Transverse colon (tissue), 4 donors: ENCODE measurements around the gene MAST4. TPM values are rescaled to one million over a fixed set of nuclear protein-coding genes. Genes with fewer than 3 reads are reported as not detected.

Source experiments
- DNase-seq: peaks from one replicate; pipeline ENCODE4 v3.0.0-alpha.2; 2019
- H3K27ac ChIP-seq, 4 donors: fragments of 200-600 bp; sonication (generic); 2 replicates each; pipeline ENCODE4 v1.5.1; 2016 to 2018; ENCODE audit warnings: inconsistent platforms in 4 of 4
- H3K27me3 ChIP-seq: fragments of 200-600 bp; sonication (generic); 2 replicates; pipeline ENCODE4 v1.5.1; 2017; ENCODE audit warnings: inconsistent platforms
- H3K36me3 ChIP-seq, 4 donors: fragments of 200-600 bp; sonication (generic); 2 replicates each; pipeline ENCODE4 v1.5.1; 2017 to 2019; ENCODE audit warnings: inconsistent platforms in 4 of 4
- H3K4me1 ChIP-seq, 4 donors: fragments of 200-600 bp; sonication (generic); 2 replicates each; pipeline ENCODE4 v1.5.1; 2017 to 2020; ENCODE audit warnings: inconsistent platforms in 4 of 4
- H3K4me3 ChIP-seq, 4 donors: fragments of 200-600 bp; sonication (generic); 1 replicate in 1 of 4; 2 replicates in 3 of 4; pipeline versions ENCODE4 v1.5.1 to v1.6.1; 2017 to 2019; ENCODE audit warnings: inconsistent platforms in 4 of 4
- H3K9me3 ChIP-seq, 2 donors: fragments of 200-600 bp; sonication (generic); 2 replicates each; pipeline ENCODE4 v1.5.1; 2017 to 2019; ENCODE audit warnings: inconsistent platforms in 2 of 2
- EP300 ChIP-seq: sonication (generic); formaldehyde crosslinking; IDR thresholded peaks from one replicate; pipeline ENCODE4 v1.6.1; 2017; ENCODE audit warnings: antibody characterized with exemption, low read depth
- POLR2A ChIP-seq: fragments of 450-650 bp; IDR thresholded peaks from one replicate; pipeline ENCODE4 v1.6.1; 2016; ENCODE audit warnings: antibody characterized with exemption, mild to moderate bottlenecking, moderate library complexity
- POLR2AphosphoS5 ChIP-seq, 3 donors: sonication (generic); formaldehyde crosslinking; IDR thresholded peaks; one replicate each; pipeline ENCODE4 v1.6.1; 2016; ENCODE audit warnings: antibody characterized with exemption in 3 of 3
- WGBS, 2 donors: methylation state at CpG; one replicate each; pipeline ENCODE4 v1.1.5; 2018; ENCODE audit warnings: low coverage in 1 of 2; 5-methylcytosine and 5-hydroxymethylcytosine counted together
- in situ Hi-C, 4 donors: fragments of 200-750 bp; cut with MboI; loops; one replicate each; pipeline versions ENCODE4 v1.15.0 to v1.15.1; 2017; ENCODE audit warnings: low sequenced_read_pairs in 3 of 4, low pct_ligation_motif_present in 1 of 4, low pct_unique_long_range_greater_than_20kb in 1 of 4
- intact Hi-C: fragments of 100-400 bp; cut with DNase I; formaldehyde crosslinking; loops from one replicate; pipeline ENCODE4 v1.15.1; 2023; ENCODE audit warnings: low total_unique reads
- total RNA-seq, 4 donors: library from RNA; depleted of rRNA; stranded (reverse); fragments of >200 nt; gene quantifications; one replicate each; pipeline ENCODE4 v1.1.0, GENCODE V29; 2016
- TF ChIP-seq, protein P1 (sequence below), 5 experiments: fragments of 200-600 bp in 3 of 5; fragments of 450-650 bp in 2 of 5; sonication (generic) in 3 of 5; IDR thresholded peaks; 1 replicate in 2 of 5; 2 replicates in 3 of 5; pipeline ENCODE4 v1.5.1; 2016 to 2017; ENCODE audit warnings: antibody characterized with exemption in 5 of 5, inconsistent platforms in 3 of 5, mild to moderate bottlenecking in 2 of 5, moderate library complexity in 1 of 5

Gene MAST4
- total RNA-seq, 4 donors from 2014 or later: 20.3 to 46.8 (median 35.4) TPM

DNA sequence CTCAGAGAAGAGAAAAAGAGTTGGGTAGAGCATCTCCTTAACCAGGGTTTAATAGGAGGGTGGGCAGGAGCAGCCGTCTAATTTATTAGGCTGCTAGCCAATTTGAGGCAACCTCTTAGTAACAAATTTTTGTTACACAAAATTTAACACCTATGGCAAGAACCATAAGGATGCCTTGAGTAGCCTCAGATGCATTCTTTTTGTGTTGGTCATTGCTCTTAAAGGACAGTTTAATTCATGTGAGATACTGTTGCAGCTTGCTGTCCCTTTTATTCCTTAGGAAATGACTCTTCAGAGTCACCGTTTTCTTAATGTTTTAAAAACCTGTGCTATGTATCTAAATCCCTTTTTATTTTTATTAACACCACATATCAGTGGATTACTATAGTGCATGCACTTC is 255.1 kb downstream of the MAST4 start:
- Histone ChIP-seq H3K4me1 (no peaks in the 10 kb centered on the region), H3K27ac (no peak overlapping the region), H3K27me3 (no peaks in the 10 kb centered on the region), H3K4me3 (no peak overlapping the region), H3K9me3 (no peaks in the 10 kb centered on the region), H3K36me3 (no peaks in the 10 kb centered on the region)
- TF ChIP-seq EP300 (no peak), POLR2AphosphoS5 (IDR thresholded peaks at IDR 0.05) (no peak), POLR2A (no peak)
- TF ChIP-seq, protein P1, sequence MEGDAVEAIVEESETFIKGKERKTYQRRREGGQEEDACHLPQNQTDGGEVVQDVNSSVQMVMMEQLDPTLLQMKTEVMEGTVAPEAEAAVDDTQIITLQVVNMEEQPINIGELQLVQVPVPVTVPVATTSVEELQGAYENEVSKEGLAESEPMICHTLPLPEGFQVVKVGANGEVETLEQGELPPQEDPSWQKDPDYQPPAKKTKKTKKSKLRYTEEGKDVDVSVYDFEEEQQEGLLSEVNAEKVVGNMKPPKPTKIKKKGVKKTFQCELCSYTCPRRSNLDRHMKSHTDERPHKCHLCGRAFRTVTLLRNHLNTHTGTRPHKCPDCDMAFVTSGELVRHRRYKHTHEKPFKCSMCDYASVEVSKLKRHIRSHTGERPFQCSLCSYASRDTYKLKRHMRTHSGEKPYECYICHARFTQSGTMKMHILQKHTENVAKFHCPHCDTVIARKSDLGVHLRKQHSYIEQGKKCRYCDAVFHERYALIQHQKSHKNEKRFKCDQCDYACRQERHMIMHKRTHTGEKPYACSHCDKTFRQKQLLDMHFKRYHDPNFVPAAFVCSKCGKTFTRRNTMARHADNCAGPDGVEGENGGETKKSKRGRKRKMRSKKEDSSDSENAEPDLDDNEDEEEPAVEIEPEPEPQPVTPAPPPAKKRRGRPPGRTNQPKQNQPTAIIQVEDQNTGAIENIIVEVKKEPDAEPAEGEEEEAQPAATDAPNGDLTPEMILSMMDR (IDR thresholded peaks at IDR 0.05): no peak
- WGBS, 2 donors: 79 to 81% methylated on average over 2 of the region's 2 CpGs
- intact Hi-C loops: no loop called here
- in situ Hi-C loops: no loop called here
- DNase-seq: no peak

DNA sequence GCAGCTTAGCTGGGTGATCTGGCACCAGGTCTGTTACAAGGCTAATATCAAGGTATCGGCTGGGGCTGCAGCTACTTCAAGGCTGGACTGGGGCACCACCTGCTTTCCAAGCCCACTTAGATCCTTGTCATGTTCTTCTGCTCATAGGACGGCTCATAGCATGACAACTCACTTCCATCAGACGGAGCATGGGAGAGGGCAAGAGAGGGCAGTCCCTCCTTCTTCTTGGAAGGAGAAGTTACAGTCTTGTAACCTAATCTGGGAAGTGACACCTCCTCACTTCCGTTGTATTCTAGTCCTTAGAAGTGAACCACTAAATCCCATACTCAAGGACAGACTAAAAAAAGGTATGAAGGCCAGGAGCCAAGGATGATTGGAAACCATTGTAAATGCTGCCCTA is 258.2 kb downstream of the MAST4 start:
- no peaks in the 10 kb centered on the region for H3K36me3 ChIP-seq
- whole genome bisulfite sequencing, 2 donors: 90 to 92% methylated on average over 4 of the region's 4 CpGs
- no peak for TF ChIP-seq EP300
- no peak for TF ChIP-seq POLR2AphosphoS5 (IDR thresholded peaks at IDR 0.05)
- TF ChIP-seq, protein P1 (IDR thresholded peaks at IDR 0.05): no peak
- no peak for TF ChIP-seq POLR2A
- intact Hi-C loops (no loop called here), in situ Hi-C loops (no loop called here)
- no peaks in the 10 kb centered on the region for H3K27me3 ChIP-seq
- no peak overlapping the region for H3K4me3 ChIP-seq
- H3K4me1 ChIP-seq: no peaks in the 10 kb centered on the region
- no peak overlapping the region for H3K27ac ChIP-seq
- no peaks in the 10 kb centered on the region for H3K9me3 ChIP-seq
- no peak for DNase-seq

DNA sequence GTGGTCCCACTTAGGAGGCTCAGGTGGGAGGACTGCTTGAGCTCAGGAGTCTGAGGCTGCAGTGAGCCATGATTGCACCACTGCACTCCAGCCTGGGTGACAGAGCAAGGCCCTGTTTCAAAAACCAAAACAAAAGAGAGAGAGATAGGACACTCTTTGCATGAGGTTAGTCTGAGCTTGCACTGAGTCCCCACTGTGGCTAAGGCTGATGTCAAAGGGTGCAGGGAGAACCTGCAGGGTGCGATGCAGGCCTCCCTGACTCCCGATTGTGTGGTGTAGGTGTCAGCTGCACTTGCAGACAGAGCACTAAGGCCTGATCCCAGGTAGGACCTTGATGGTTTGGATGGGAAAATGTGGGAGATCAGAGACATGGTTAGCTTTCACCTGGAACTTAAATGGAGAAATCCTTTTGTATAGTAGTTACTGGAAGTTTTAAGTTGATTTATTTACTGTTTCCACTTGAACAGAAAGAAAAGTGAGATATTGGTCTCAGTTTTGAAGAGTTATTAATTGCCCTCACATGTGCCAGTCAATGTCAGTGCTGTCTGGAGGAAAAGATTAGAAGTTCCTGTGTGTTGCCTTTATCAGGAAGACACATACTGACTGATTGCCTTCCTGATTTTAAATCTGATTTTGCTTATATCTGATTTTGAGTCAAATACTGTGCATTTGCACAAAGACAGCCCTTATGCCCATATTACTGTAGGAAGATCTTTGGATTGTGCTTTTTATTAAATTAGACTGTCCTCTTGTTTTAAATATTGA is 260.0 kb downstream of the MAST4 start:
- Histone ChIP-seq H3K27ac (no peak overlapping the region), H3K27me3 (no peaks in the 10 kb centered on the region), H3K4me1 (no peaks in the 10 kb centered on the region), H3K4me3 (no peak overlapping the region), H3K9me3 (no peaks in the 10 kb centered on the region), H3K36me3 (no peaks in the 10 kb centered on the region)
- DNase-seq: no peak
- WGBS, 2 donors: 37% methylated on average over 2 of the region's 2 CpGs; no CpG with 5 or more reads in 1 of the 2 donors
- intact Hi-C loops (no loop called here), in situ Hi-C loops (no loop called here)
- TF ChIP-seq, protein P1 (IDR thresholded peaks at IDR 0.05): no peak
- TF ChIP-seq POLR2AphosphoS5 (IDR thresholded peaks at IDR 0.05): no peak
- no peak for TF ChIP-seq EP300

DNA sequence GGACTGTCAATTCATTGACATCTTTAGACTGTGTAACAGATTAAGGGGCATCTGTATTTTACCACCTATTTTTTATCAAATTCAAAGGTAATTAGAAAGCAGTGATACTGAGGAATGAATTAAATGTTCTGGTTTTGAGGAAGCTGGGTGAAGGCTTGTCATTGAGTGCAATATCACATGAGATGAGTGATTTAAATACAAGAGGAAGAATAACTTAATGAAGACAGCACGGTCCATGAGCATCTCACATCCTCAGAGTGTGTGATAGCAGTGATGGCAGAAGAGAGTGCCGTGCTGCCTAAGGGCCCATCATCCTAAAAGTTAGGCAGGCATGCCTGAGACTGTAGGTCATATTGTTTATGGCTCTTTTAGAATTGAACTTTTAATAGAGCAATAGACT is 263.3 kb downstream of the MAST4 start:
- Histone ChIP-seq H3K9me3 (no peaks in the 10 kb centered on the region), H3K4me3 (no peak overlapping the region), H3K27me3 (no peaks in the 10 kb centered on the region), H3K36me3 (no peaks in the 10 kb centered on the region), H3K4me1 (no peaks in the 10 kb centered on the region), H3K27ac (no peak overlapping the region)
- in situ Hi-C loops (no loop called here), intact Hi-C loops (no loop called here)
- TF ChIP-seq POLR2AphosphoS5 (IDR thresholded peaks at IDR 0.05) (no peak), POLR2A (no peak), EP300 (no peak)
- TF ChIP-seq, protein P1 (IDR thresholded peaks at IDR 0.05): no peak
- WGBS, 2 donors: 78 to 100% methylated on average over 2 of the region's 2 CpGs
- no peak for DNase-seq
